A549 treated with AZD9567 at 1 μM for 4 hours (cell line): Measurements from ENCODE around the gene SOX13. TPM values are rescaled to one million over a fixed set of nuclear protein-coding genes. Genes with fewer than 3 reads are reported as not detected.

Source experiments
- total RNA-seq: library from RNA; stranded (reverse); fragments of 200-300 nt; extraction: Qiagen RNA extraction; gene quantifications from 5 replicates; pipeline ENCODE4 v1.2.3, GENCODE V29; 2022; ENCODE audit not compliant: insufficient read depth

Gene SOX13
- total RNA-seq: 10.9 to 21.5 TPM (median 19.7 TPM) in 5 replicates

GRCh38 chr1:204072931-204073836, at the start of gene SOX13:
Gene SOX13 (plus strand): TSS chr1:204073115. CDS start chr1:204112916, 39,801 bp downstream.

GRCh38 chr1:204151552-204152309, 78.8 kb downstream of the SOX13 start, which contains the start of gene ETNK2:
Gene ETNK2 (minus strand): TSS chr1:204152044. CDS start chr1:204151852, 192 bp downstream.

GRCh38 chr1:204166219-204166618, 93.3 kb downstream of the SOX13 start, which contains the start of gene REN:
Gene REN (minus strand): TSS chr1:204166337. CDS start chr1:204166293, 44 bp downstream.

Other genes starting within 250 kb of the SOX13 start
- gene SNRPE, start 211.5 kb upstream of the SOX13 start, total RNA-seq: 145 to 261 TPM (median 245 TPM) in 5 replicates
- gene ETNK2, start 78.9 kb downstream of the SOX13 start, total RNA-seq: 7.0 to 10.9 TPM (median 8.0 TPM) in 5 replicates
- not detected in 5 replicates for gene REN, start 93.2 kb downstream of the SOX13 start, total RNA-seq
- 0.37 to 0.83 TPM (median 0.52 TPM) in 4 of 5 replicates, not detected in the other for gene KISS1, start 123.4 kb downstream of the SOX13 start, total RNA-seq
- gene GOLT1A, start 140.9 kb downstream of the SOX13 start, total RNA-seq: 2.6 to 9.0 TPM (median 4.2 TPM) in 5 replicates